Spleen (tissue), 7 donors: ENCODE results near the gene RAB35.

Experiments
- POLR2A ChIP-seq, 3 donors: fragments of 450-650 bp; IDR thresholded peaks; one replicate each; pipeline ENCODE4 v1.5.1; 2017; ENCODE audit warnings: antibody characterized with exemption in 3 of 3, mild to moderate bottlenecking in 1 of 3
- TF ChIP-seq, protein P1 (sequence below), 11 experiments: fragments of 200-600 bp in 7 of 11; fragments of 450-650 bp in 4 of 11; sonication (generic) in 4 of 11; IDR thresholded peaks in 8 of 11; conservative IDR thresholded peaks in 3 of 11; 1 replicate in 7 of 11; 2 replicates in 4 of 11; pipeline versions ENCODE4 v1.4.0 to v1.8.0; 2016 to 2021; ENCODE audit warnings: antibody characterized with exemption in 11 of 11, inconsistent platforms in 4 of 11, mild to moderate bottlenecking in 1 of 11
- donor health status: DM: no; HTN: no; CAD: no; lungs with moderate emphysema.
- donor health status: DM: no; HTN: no; CAD: no.
- donor health status: DM: no; HTN: no; CAD: no.

- TF ChIP-seq, protein P1, sequence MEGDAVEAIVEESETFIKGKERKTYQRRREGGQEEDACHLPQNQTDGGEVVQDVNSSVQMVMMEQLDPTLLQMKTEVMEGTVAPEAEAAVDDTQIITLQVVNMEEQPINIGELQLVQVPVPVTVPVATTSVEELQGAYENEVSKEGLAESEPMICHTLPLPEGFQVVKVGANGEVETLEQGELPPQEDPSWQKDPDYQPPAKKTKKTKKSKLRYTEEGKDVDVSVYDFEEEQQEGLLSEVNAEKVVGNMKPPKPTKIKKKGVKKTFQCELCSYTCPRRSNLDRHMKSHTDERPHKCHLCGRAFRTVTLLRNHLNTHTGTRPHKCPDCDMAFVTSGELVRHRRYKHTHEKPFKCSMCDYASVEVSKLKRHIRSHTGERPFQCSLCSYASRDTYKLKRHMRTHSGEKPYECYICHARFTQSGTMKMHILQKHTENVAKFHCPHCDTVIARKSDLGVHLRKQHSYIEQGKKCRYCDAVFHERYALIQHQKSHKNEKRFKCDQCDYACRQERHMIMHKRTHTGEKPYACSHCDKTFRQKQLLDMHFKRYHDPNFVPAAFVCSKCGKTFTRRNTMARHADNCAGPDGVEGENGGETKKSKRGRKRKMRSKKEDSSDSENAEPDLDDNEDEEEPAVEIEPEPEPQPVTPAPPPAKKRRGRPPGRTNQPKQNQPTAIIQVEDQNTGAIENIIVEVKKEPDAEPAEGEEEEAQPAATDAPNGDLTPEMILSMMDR (IDR thresholded peaks at IDR 0.05 in 8 of 11, conservative IDR thresholded peaks at IDR 0.05 in 3 of 11): no peak
- TF ChIP-seq POLR2A (IDR thresholded peaks at IDR 0.05): no peak
Observed at GRCh38 chr12:120099738-120100137, 16.8 kb downstream of the RAB35 start.
